Measurements from ENCODE around the gene CAPZA2.

The CAPZA2 gene

DNA sequence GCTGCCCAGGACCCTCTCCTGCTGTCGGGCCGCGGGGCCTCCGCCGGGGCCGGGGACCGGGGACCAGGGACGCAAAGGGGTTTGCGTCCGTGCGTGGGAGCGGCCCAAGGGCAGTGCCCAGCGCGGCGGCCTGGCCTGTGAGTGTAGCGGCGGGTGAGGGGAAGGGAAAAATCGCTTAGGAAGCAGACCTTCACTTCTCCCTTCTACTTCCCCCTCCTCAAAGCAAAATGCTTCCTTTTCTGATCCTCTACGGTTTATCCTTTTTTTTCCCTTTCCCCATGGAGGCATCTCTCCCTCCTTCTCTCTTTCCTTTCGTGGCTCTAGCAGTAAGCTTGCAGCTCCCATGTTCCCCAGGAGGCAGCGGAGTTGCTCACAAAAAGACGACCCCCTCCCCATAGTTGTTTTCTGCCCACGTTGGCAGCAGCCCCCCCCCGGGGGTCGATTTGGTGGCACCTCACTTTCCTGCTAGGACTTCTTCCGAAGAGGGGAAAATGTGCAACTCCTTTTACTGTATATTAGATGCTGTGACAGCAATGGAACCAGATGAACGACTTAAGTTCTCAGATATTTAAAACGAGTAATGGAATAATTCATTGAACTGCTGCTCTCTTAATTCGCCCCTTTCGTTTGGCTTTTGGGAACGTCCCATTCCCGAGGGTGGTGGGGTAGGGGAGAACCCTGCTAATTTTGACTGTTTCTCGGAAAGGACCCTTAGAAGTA lies 724 bp downstream of the CAPZA2 start:
- peak in 2 of 3 donors; percentile 71 to 78 for DNase-seq

DNA sequence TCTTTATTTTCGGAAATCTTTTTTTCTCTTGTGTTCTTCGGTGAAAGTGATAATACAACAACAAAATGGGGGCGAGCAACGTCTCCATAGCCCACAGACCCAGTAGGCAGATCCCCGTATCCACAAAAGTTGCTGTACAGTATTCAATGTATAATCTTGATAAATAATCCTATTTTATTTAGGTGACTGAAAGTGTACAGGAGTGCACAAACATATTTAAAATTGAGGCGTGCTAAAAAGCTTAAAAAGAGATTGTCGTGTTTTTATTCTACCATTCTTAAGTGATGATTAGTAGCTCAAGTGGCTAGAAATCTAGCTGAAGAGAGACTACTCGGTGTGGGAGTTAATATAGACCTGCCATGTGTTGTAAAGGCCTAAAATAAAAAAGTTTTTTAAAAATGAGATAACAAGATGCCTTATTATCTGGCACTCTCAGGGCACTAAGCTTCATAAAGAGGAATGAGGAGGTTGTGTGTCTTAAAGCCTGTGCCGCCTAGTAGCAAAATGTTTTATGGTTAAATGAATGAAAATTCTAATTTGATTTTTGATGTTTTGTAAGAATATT lies 1.6 kb downstream of the CAPZA2 start:
- DNase-seq = no peak

DNA sequence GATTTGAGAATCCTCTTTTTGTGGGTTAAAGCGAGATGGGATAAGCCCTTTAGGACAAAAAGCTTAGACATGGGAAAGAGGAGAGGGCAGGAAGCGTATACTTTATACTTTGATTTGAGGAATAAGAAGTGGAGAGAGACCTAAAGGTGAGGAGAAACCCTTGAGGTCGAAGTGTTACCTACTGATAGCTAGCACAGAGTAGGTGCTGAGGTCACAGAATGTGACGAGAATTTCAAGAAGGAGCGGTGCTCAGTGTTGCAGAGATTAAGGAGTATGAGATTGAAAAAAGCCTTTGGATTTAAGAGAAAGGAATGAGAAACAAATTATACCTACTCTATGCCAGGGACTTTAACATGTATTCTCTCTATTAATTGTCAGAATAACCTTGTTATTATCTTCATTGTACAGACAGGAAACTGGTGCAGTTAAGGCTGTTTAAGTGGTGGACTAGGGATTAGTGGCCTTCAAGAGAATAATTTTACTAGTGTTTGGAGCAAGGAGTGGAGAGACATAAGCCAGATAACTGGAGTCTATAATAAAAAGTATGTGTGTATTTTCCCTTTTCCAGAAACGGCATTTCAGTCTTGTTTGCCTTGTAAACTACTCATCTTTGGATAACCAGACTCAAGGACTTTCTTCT lies 8.8 kb downstream of the CAPZA2 start:
- no peak for DNase-seq

DNA sequence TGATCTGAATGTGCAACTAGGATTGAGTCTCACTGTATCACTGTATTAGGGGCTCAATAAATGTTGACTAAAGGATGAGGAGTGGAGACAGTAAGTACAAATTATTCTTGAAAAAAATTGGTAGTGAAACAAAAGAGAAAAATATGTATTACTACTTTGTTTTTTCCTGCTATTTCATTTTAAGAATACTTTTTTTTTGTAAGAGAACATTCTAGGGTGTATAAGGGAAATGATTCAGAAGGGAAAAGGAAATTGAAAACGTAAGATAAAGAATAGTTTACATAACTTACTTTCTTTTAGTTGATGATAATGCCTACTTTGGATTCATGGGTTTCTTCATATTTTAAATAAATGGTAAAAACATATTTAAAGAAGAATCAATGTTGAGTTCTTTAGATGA lies 9.6 kb downstream of the CAPZA2 start:
- peak in 2 of 3 donors; percentile 68 to 72 for DNase-seq

DNA sequence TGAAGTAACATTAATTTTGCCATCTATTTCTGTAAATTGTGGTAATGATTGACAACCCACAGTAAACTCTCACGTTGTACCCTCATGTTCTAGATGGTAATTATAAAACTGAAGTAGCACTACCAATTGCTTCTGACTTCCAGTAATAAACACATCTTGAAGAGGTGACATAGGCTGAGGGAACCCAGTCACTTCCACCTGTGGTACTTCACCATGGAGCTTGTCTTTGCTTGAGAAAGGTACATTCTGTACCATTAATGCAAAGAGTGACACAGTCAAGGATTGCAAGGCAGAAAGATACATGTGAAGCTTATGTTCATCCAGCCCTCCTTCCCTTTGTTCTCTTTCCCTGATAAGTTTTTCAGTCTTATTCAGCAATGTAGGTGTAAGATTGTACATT lies 11.2 kb downstream of the CAPZA2 start:
- no peak for DNase-seq

GRCh38 chr7:116876664-116877442 lies 14.5 kb downstream of the CAPZA2 start:
- DNase-seq = no peak

GRCh38 chr7:116877443-116878217 lies 15.2 kb downstream of the CAPZA2 start:
- no peak for DNase-seq

- DNase-seq = no peak
Measured at GRCh38 chr7:116884691-116885090, 22.3 kb downstream of the CAPZA2 start.

- DNase-seq = no peak
Measured at GRCh38 chr7:116885724-116886123, 23.3 kb downstream of the CAPZA2 start.

- DNase-seq = no peak
Measured at GRCh38 chr7:116886543-116887156, 24.3 kb downstream of the CAPZA2 start.

DNA sequence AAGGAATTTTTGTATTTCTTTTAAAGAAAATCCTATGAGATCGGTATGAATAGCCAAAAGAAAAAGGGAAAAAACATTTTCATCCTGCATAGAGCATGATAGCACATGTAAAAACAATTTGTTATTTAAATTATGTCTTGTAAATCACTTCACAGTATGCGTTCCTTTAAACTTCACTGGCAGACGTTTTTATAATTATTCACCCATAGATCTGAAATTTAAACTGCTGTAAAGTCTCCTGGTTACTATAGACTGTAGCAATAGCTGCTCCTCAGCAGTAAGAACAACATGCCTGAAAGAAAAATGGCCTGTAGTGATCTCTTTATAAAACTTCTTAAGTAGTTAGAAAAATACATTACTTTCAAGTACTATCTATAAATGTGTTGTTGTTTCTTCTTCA lies 26.5 kb downstream of the CAPZA2 start:
- no peak for DNase-seq

DNA sequence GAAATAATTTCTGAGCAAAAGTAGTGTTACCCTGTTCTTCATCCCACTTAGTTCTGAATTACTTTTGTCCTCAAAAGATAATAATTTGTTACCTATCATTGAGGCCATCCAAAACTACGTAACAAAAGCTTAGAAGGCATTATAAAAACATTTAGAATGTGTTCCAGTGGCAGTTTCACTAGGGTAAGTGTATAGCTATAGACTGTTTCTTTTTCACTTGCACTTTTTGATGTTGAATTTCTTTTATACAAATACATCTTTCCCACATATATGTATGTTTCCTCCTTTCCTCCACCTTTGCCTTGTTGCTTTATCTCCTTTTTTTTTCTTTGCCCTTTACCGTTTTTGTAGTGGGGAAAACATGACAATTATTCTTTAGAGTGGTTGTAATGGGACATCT lies 33.5 kb downstream of the CAPZA2 start:
- no peak for DNase-seq

GRCh38 chr7:116897661-116898060 lies 35.3 kb downstream of the CAPZA2 start:
- DNase-seq = no peak

DNA sequence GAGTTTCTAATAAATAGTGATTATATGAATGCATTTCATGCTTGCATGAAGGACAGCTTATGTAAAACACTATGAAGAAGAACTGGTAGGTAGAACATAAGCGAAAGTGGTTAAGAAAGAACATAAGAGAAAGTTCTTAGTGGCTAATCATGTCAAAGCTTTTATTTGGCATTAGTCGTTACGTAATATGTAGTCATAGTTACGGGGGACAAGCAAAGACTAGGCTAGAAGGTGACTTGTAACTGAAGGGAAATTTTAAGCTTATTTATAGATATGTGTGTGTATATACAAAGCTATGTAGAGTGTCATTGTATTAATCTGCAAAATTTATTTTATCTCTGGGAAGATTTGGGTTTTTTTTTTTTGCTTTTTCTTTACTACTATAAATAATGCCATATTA lies 36.9 kb downstream of the CAPZA2 start:
- DNase-seq = peak; percentile 24 to 66 (median 59)

- DNase-seq = no peak
Measured at GRCh38 chr7:116901143-116901542, 38.8 kb downstream of the CAPZA2 start.

GRCh38 chr7:116902867-116903266 lies 40.5 kb downstream of the CAPZA2 start:
- DNase-seq = peak; percentile 28 to 57 (median 50)

- no peak for DNase-seq
Measured at GRCh38 chr7:116906391-116906790, 44.0 kb downstream of the CAPZA2 start.

DNA sequence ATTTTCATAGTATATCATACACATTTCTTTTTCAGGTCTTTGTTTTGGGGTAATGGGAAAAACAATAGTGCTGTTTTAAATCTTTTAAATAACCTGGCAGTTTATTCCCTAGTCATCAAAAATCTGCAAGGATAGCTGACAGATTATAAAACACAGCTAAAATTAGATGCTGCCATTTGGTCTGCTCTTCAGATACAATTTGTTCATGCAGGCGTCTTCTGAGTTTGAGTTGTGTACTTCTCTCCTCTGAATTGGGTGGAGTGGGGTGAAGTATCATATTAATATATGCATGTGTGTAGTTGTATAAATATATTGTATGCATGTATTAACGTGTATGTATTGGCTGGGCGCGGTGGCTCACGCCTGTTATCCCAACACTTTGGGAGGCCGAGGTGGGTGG lies 48.0 kb downstream of the CAPZA2 start:
- no peak for DNase-seq

DNA sequence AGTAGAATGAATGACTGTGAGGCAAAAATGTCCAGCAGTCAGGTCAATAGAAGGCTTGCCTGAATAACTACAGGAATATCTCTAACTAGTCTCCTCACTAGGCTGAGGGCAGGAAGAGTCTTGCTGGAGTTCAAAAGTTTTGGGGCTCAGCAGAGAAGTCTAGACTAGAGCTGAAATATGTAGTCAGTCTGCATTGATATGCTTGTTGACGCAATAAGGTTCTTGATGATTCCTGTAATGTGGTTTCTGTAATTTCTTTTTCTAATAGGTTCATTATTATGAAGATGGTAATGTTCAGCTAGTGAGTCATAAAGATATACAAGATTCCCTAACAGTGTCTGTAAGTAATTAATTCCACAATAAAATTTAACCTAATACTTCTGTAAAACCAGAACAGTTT lies 49.4 kb downstream of the CAPZA2 start:
- DNase-seq = no peak

GRCh38 chr7:116912269-116912909 lies 50.0 kb downstream of the CAPZA2 start:
- DNase-seq = no peak

DNA sequence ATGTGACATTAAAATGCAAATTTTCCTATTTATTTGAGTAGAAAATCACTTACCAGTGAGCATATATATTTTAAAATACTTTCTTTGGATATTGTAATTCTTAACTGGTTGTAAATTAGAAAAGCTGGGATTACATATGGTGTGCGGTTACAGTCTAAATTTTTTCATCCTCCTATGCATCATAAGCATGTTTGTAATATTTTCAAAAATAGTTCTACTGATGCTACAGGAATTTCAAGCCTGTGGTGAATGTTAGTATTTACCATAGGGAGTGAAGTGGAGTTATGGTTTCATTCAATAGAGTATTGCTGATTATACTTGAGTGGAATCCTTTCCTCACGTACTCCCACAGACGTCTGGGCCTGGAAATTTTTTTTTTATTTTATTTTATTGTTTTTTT lies 56.3 kb downstream of the CAPZA2 start:
- no peak for DNase-seq

- no peak for DNase-seq
Measured at GRCh38 chr7:116920359-116920758, 58.0 kb downstream of the CAPZA2 start.
